Fibroblast of lung (primary cell): Measurements from ENCODE around the gene FRMPD2. TPM values are rescaled to one million over a fixed set of nuclear protein-coding genes. Genes with fewer than 3 reads are reported as not detected.

Experiments
- DNase-seq, 2 donors: peaks; one replicate each; pipeline versions ENCODE4 v3.0.0 to v3.0.0-alpha.2; 2010; ENCODE audit warnings: low read depth in 2 of 2
- H2AFZ ChIP-seq: 2 replicates; pipeline ENCODE4 v1.5.1; 2012; ENCODE audit warnings: low read length, control low read depth, inconsistent platforms
- H3K27ac ChIP-seq: 2 replicates; pipeline ENCODE4 v1.5.1; 2011; ENCODE audit warnings: low read length, control low read depth; ENCODE audit not compliant: insufficient read depth
- H3K27me3 ChIP-seq: 2 replicates; pipeline ENCODE4 v1.5.1; 2011; ENCODE audit warnings: mild to moderate bottlenecking, low read length; ENCODE audit not compliant: control insufficient read depth, insufficient read depth
- H3K36me3 ChIP-seq: 2 replicates; pipeline ENCODE4 v1.5.1; 2011; ENCODE audit warnings: low read length; ENCODE audit not compliant: control insufficient read depth, insufficient read depth
- H3K4me1 ChIP-seq: 2 replicates; pipeline ENCODE4 v1.5.1; 2011; ENCODE audit warnings: low read length; ENCODE audit not compliant: control insufficient read depth, insufficient read depth; ENCODE audit errors: extremely low read depth
- H3K4me2 ChIP-seq: 2 replicates; pipeline ENCODE4 v1.5.1; 2011; ENCODE audit warnings: low read length, control low read depth; ENCODE audit not compliant: insufficient read depth; ENCODE audit errors: extremely low read depth
- H3K4me3 ChIP-seq, 4 experiments: fragments of 200-600 bp in 1 of 4; sonication (generic) in 1 of 4; replicated peaks in 1 of 4; 2 replicates each; pipeline ENCODE4 v1.5.1; 2011 to 2016; ENCODE audit warnings: low read length in 4 of 4, low read depth in 3 of 4, mild to moderate bottlenecking in 3 of 4, control low read depth in 2 of 4, inconsistent platforms in 1 of 4, mixed read lengths in 1 of 4; ENCODE audit not compliant: insufficient read depth in 1 of 4; ENCODE audit errors: control extremely low read depth in 1 of 4
- H3K79me2 ChIP-seq: 2 replicates; pipeline ENCODE4 v1.5.1; 2012; ENCODE audit warnings: mild to moderate bottlenecking, low read length, inconsistent platforms; ENCODE audit not compliant: control insufficient read depth, insufficient read depth
- H3K9ac ChIP-seq: 2 replicates; pipeline ENCODE4 v1.5.1; 2011; ENCODE audit warnings: mild to moderate bottlenecking, low read length, control low read depth; ENCODE audit not compliant: insufficient read depth
- H3K9me3 ChIP-seq: 2 replicates; pipeline ENCODE4 v1.5.1; 2012; ENCODE audit warnings: low read depth, low read length; ENCODE audit not compliant: control insufficient read depth, insufficient read depth
- H4K20me1 ChIP-seq: 2 replicates; pipeline ENCODE4 v1.5.1; 2011; ENCODE audit warnings: low read length; ENCODE audit not compliant: control insufficient read depth, insufficient read depth; ENCODE audit errors: extremely low read depth
- EZH2 ChIP-seq: IDR thresholded peaks from 2 replicates; pipeline ENCODE4 v1.5.1; 2012; ENCODE audit warnings: low read length, control low read depth, mild to moderate bottlenecking; ENCODE audit errors: missing control alignments
- polyA plus RNA-seq, 2 donors: library from polyadenylated mRNA; depleted of rRNA in 1 of 2; stranded (reverse) in 1 of 2; unstranded in 1 of 2; fragments of >200 nt; gene quantifications; 2 replicates each; pipeline ENCODE4 v1.2.1, GENCODE V29; 2011 to 2012; ENCODE audit warnings: missing spikeins in 1 of 2
- total RNA-seq: library from RNA; depleted of rRNA; stranded (reverse); fragments of >200 nt; gene quantifications from 2 replicates; pipeline ENCODE4 v1.2.1, GENCODE V29; 2014
- TF ChIP-seq, protein P1 (sequence below), 2 donors: IDR thresholded peaks in 1 of 2; conservative IDR thresholded peaks in 1 of 2; 1 replicate in 1 of 2; 2 replicates in 1 of 2; pipeline ENCODE4 v1.5.1; 2011 to 2012; ENCODE audit warnings: low read length in 2 of 2, control low read depth in 1 of 2, inconsistent platforms in 1 of 2, low read depth in 1 of 2, mild to moderate bottlenecking in 1 of 2

FRMPD2 gene
- total and polyA plus RNA-seq, 2 donors (not counting 1 experiment from before 2014, with no cell fraction given): 0.16 TPM; not detected in 1

- Histone ChIP-seq H3K4me2 (no peak overlapping the region), H3K36me3 (no peaks in the 10 kb centered on the region), H3K9me3 (no peaks in the 10 kb centered on the region), H3K4me3 (no peak overlapping the region), H2AFZ (no peak overlapping the region), H3K4me1 (no peaks in the 10 kb centered on the region), H3K27ac (no peak overlapping the region), H4K20me1 (no peaks in the 10 kb centered on the region), H3K79me2 (no peaks in the 10 kb centered on the region), H3K9ac (no peak overlapping the region), H3K27me3 (no peaks in the 10 kb centered on the region)
- no peak for DNase-seq
- TF ChIP-seq, protein P1, sequence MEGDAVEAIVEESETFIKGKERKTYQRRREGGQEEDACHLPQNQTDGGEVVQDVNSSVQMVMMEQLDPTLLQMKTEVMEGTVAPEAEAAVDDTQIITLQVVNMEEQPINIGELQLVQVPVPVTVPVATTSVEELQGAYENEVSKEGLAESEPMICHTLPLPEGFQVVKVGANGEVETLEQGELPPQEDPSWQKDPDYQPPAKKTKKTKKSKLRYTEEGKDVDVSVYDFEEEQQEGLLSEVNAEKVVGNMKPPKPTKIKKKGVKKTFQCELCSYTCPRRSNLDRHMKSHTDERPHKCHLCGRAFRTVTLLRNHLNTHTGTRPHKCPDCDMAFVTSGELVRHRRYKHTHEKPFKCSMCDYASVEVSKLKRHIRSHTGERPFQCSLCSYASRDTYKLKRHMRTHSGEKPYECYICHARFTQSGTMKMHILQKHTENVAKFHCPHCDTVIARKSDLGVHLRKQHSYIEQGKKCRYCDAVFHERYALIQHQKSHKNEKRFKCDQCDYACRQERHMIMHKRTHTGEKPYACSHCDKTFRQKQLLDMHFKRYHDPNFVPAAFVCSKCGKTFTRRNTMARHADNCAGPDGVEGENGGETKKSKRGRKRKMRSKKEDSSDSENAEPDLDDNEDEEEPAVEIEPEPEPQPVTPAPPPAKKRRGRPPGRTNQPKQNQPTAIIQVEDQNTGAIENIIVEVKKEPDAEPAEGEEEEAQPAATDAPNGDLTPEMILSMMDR (conservative IDR thresholded peaks at IDR 0.05 in 1 of 2, IDR thresholded peaks at IDR 0.05 in 1 of 2; ENCODE audit: low read depth in 1 of 2, low read length in 2 of 2): no peak
- no peak for TF ChIP-seq EZH2
These were observed 36.9 kb downstream of the FRMPD2 start for GRCh38 chr10:48237259-48238250.

DNA sequence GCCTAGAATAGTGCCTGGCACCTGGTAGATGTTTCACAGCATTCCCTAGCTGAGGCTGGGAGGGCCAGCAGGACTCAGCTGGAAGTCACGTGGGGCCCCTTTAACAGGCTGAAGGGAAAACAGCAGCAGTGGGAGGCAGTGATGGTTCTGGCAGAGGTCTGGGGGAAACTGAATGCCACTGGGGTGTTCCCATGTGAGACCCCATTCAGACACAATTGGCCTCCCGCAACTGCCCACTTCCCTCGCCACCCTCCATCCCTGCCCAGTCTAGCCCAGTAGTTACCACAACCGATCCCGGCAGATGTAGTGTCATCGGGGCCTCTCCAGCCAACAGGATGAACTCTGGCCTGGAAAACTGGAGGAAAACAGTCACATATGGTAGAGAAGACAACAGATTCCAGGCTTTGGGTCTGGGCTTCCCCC is 38.3 kb downstream of the FRMPD2 start:
- no peak for TF ChIP-seq EZH2
- TF ChIP-seq, protein P1 (conservative IDR thresholded peaks at IDR 0.05 in 1 of 2, IDR thresholded peaks at IDR 0.05 in 1 of 2; ENCODE audit: low read depth in 1 of 2, low read length in 2 of 2): no peak
- peaks cover 3% of the 10 kb centered on the region for H3K27me3 ChIP-seq

GRCh38 chr10:48235501-48235900 is 39.0 kb downstream of the FRMPD2 start:
- Histone ChIP-seq H4K20me1 (no peaks in the 10 kb centered on the region), H3K4me2 (no peak overlapping the region), H3K36me3 (no peaks in the 10 kb centered on the region), H3K4me3 (no peak overlapping the region), H3K27me3 (peaks cover 3% of the 10 kb centered on the region), H3K27ac (no peak overlapping the region), H2AFZ (no peak overlapping the region), H3K79me2 (no peaks in the 10 kb centered on the region), H3K9ac (no peak overlapping the region), H3K4me1 (no peaks in the 10 kb centered on the region), H3K9me3 (no peaks in the 10 kb centered on the region)
- no peak for DNase-seq
- TF ChIP-seq, protein P1 (conservative IDR thresholded peaks at IDR 0.05 in 1 of 2, IDR thresholded peaks at IDR 0.05 in 1 of 2; ENCODE audit: low read depth in 1 of 2, low read length in 2 of 2): no peak
- TF ChIP-seq EZH2: no peak

More for the DNA sequence above, 38.3 kb downstream of the FRMPD2 start:
- H3K9me3 ChIP-seq: no peaks in the 10 kb centered on the region
- no peak overlapping the region for H3K4me3 ChIP-seq
- H2AFZ ChIP-seq: no peak overlapping the region
- DNase-seq: no peak
- no peak overlapping the region for H3K9ac ChIP-seq
- H3K4me2 ChIP-seq: no peak overlapping the region
- H3K79me2 ChIP-seq: no peaks in the 10 kb centered on the region
- H3K36me3 ChIP-seq: no peaks in the 10 kb centered on the region
- no peaks in the 10 kb centered on the region for H3K4me1 ChIP-seq
- no peaks in the 10 kb centered on the region for H4K20me1 ChIP-seq
- no peak overlapping the region for H3K27ac ChIP-seq
